Thyroid gland (tissue), 4 donors: ENCODE results near the gene ARMH1. TPM values are rescaled to one million over a fixed set of nuclear protein-coding genes. Genes with fewer than 3 reads are reported as not detected.

ENCODE experiments used
- DNase-seq, 2 donors: peaks; one replicate each; pipeline ENCODE4 v3.0.0-alpha.2; 2019
- H3K27ac ChIP-seq, 3 donors: fragments of 200-600 bp; sonication (generic); 1 replicate in 2 of 3; 2 replicates in 1 of 3; pipeline ENCODE4 v1.5.1; 2016 to 2019; ENCODE audit warnings: mild to moderate bottlenecking in 1 of 3, moderate library complexity in 1 of 3
- H3K27me3 ChIP-seq: fragments of 200-600 bp; sonication (generic); one replicate; pipeline ENCODE4 v1.5.1; 2019
- H3K36me3 ChIP-seq, 2 donors: fragments of 200-600 bp; sonication (generic); one replicate each; pipeline ENCODE4 v1.5.1; 2016 to 2019
- H3K4me1 ChIP-seq, 2 donors: fragments of 200-600 bp; sonication (generic); one replicate each; pipeline ENCODE4 v1.5.1; 2017 to 2019
- H3K4me3 ChIP-seq, 3 donors: fragments of 200-600 bp; sonication (generic); replicated peaks in 1 of 3; 1 replicate in 2 of 3; 2 replicates in 1 of 3; pipeline ENCODE4 v1.5.1; 2016; ENCODE audit warnings: mild to moderate bottlenecking in 1 of 3
- H3K9me3 ChIP-seq: fragments of 200-600 bp; sonication (generic); one replicate; pipeline ENCODE4 v1.5.1; 2017
- POLR2A ChIP-seq, 2 donors: fragments of 450-650 bp; IDR thresholded peaks; one replicate each; pipeline ENCODE4 v1.6.1; 2017; ENCODE audit warnings: antibody characterized with exemption in 2 of 2, mild to moderate bottlenecking in 2 of 2, moderate library complexity in 1 of 2
- WGBS, 2 donors: methylation state at CpG; one replicate each; pipeline ENCODE4 v1.1.5; 2017; 5-methylcytosine and 5-hydroxymethylcytosine counted together
- intact Hi-C: fragments of 100-400 bp; cut with DNase I; formaldehyde crosslinking; loops from one replicate; pipeline ENCODE4 v1.15.1; 2023
- total RNA-seq, 4 donors: library from RNA; depleted of rRNA; stranded (reverse); fragments of >200 nt; gene quantifications; one replicate each; pipeline ENCODE4 v1.2.3, GENCODE V29; 2016
- TF ChIP-seq, protein P1 (sequence below), 6 experiments: fragments of 200-600 bp in 3 of 6; fragments of 450-650 bp in 3 of 6; sonication (generic) in 3 of 6; IDR thresholded peaks; one replicate each; pipeline ENCODE4 v1.5.1; 2016 to 2019; ENCODE audit warnings: antibody characterized with exemption in 6 of 6, mild to moderate bottlenecking in 2 of 6, inconsistent platforms in 1 of 6, moderate library complexity in 1 of 6

ARMH1 gene
- total RNA-seq, 4 donors from 2014 or later, result 1.3 to 1.9 TPM; not detected in 2

DNA sequence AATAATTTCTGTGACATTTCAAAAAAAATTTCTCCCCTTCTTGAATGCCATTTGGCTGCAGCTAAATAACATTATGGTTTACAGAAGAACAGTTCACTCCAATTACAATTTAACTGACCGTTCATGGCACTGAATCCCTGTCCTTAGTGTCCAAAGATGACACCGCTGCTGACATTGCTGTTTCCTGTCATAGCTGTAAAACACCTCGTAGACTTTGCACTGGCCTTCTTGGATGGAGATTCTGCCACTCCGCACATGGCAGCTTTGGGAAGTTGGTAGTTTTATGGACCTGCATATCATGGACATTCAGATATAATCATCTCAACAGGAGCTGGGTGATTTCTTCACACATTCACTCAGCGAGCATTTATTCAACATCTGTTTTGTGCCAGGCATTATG is 5.0 kb downstream of the ARMH1 start:
- no peak for DNase-seq
- H3K4me3 ChIP-seq, result no peak overlapping the region
- intact Hi-C loops, result no loop called here
- no peak overlapping the region for H3K27ac ChIP-seq
- no peaks in the 10 kb centered on the region for H3K9me3 ChIP-seq
- no peak for TF ChIP-seq POLR2A (IDR thresholded peaks at IDR 0.05)
- TF ChIP-seq, protein P1, sequence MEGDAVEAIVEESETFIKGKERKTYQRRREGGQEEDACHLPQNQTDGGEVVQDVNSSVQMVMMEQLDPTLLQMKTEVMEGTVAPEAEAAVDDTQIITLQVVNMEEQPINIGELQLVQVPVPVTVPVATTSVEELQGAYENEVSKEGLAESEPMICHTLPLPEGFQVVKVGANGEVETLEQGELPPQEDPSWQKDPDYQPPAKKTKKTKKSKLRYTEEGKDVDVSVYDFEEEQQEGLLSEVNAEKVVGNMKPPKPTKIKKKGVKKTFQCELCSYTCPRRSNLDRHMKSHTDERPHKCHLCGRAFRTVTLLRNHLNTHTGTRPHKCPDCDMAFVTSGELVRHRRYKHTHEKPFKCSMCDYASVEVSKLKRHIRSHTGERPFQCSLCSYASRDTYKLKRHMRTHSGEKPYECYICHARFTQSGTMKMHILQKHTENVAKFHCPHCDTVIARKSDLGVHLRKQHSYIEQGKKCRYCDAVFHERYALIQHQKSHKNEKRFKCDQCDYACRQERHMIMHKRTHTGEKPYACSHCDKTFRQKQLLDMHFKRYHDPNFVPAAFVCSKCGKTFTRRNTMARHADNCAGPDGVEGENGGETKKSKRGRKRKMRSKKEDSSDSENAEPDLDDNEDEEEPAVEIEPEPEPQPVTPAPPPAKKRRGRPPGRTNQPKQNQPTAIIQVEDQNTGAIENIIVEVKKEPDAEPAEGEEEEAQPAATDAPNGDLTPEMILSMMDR (IDR thresholded peaks at IDR 0.05), result no peak
- H3K27me3 ChIP-seq, result no peaks in the 10 kb centered on the region
- H3K4me1 ChIP-seq, result peaks cover 9 to 15% of the 10 kb centered on the region in 2 donors
- H3K36me3 ChIP-seq, result no peaks in the 10 kb centered on the region
- 91 to 97% methylated on average over 5 of the region's 5 CpGs for WGBS, 2 donors

DNA sequence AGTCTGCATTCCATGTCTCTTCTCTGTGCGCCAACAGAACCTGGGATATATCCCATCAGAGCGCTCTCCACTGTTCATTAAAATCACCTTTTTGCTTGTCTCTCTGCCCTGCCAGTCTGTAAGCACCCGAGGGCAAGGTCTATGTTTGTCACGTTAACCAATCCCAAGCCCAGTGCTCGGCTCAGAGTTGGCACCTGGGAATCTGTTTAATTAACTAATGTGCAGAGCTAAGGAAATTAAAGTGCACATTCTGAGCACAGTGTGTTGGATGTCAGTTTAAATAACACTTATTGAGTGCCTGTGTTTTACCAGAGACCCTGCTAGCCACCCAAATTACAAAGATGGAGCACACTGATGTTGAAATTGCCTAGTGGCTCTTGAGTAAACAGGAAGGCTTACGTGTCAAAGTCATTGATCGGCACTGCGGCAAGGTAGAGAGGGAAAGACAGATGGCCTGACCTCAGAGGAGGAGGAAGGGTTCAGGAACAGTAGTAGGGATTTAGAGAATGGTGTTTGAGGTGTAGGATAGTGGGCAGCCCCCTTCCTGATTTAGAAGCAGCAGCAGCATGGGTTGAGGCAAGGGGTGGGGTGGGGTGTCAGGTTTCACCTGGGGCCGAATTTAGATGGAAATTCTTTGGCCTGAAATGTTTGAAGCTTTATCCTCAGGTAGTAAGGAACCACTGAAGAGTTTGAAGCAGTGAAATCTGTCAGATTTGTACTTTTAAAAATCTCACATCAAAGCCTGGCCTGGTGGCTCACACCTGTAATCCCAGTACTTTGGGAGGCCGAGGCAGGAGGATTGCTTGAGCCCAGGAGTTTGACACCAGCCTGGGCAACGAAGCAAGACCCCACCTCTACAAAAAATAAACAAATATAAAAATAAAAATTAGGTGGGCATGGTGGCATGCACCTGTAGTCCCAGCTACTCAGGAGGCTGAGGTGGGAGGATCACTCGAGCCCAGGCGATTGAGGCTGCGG is 7.7 kb downstream of the ARMH1 start:
- intact Hi-C loops, result no loop called here
- TF ChIP-seq, protein P1 (IDR thresholded peaks at IDR 0.05), result no peak
- TF ChIP-seq POLR2A (IDR thresholded peaks at IDR 0.05), result no peak
- WGBS, 2 donors, result 83 to 84% methylated on average over 14 of the region's 14 CpGs

DNA sequence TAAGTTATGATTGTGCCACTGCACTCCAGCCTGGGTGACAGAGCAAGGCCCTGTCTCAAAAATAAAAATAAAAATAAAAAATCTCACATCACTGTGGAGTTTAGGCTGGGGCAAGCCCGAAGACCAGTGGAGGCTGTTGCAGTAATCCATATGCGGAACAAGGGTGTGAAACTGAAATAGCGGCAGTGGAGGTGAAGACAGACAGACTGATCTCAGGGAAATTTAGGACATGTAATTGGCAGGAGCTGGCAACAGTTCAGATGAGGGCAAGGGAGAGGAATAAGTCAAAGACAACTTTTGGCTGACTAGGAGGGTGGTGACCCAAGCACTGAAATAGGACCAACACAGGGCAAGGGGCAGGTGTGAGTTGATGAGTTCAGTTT is 8.4 kb downstream of the ARMH1 start:
- Histone ChIP-seq H3K4me1 (no peaks in the 10 kb centered on the region), H3K27me3 (no peaks in the 10 kb centered on the region), H3K9me3 (no peaks in the 10 kb centered on the region), H3K27ac (no peak overlapping the region), H3K36me3 (no peaks in the 10 kb centered on the region), H3K4me3 (no peak overlapping the region)
- DNase-seq, result no peak
- intact Hi-C loops, result no loop called here
- no peak for TF ChIP-seq POLR2A (IDR thresholded peaks at IDR 0.05)
- TF ChIP-seq, protein P1 (IDR thresholded peaks at IDR 0.05), result no peak
- 99 to 100% methylated on average over 3 of the region's 3 CpGs for WGBS, 2 donors

More for the DNA sequence above, 7.7 kb downstream of the ARMH1 start:
- DNase-seq, result no peak
- no peaks in the 10 kb centered on the region for H3K27me3 ChIP-seq
- H3K36me3 ChIP-seq, result no peaks in the 10 kb centered on the region
- H3K9me3 ChIP-seq, result no peaks in the 10 kb centered on the region
- H3K4me1 ChIP-seq, result no peaks in the 10 kb centered on the region
- H3K4me3 ChIP-seq, result no peak overlapping the region
- no peak overlapping the region for H3K27ac ChIP-seq

DNA sequence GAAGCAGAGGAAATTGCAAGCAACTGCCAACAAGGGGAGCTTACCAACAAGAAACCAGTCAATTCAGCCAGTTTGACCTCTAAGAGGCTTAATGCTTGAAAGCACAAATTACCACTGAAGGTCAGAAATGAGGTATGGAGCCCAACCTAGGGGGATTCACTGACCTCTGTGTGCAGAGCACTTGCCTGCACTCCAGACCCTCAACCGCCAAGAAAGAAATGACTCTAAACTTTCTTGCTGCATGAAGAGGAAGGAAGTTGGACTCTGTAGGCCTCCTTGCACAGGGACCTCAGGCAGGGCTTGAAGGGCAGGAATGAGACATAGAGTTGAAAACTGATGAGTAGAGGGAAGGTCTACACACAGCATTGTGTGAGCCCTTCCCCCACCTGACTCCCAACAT is 10.0 kb downstream of the ARMH1 start:
- TF ChIP-seq, protein P1 (IDR thresholded peaks at IDR 0.05), result no peak
- TF ChIP-seq POLR2A (IDR thresholded peaks at IDR 0.05), result no peak
- H3K4me1 ChIP-seq, result no peaks in the 10 kb centered on the region
- H3K9me3 ChIP-seq, result no peaks in the 10 kb centered on the region

DNA sequence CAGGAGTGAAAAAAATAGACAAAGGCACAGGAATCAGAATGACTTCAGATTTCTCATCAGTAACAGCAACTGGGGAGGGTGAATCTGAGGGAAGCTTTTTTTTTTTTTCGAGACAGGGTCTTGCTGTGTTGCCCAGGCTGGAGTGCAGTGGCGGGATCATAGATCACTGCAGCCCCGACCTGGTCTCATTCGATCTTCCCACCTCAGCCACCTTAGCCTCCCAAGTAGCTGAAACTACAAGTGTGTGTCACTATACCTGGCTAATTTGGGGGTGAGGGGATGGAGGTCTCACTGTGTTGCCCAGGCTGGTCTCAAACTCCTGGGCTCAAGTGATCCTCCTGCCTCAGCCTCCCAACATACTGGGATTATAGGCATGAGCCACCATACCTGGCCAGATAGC is 10.7 kb downstream of the ARMH1 start:
- Histone ChIP-seq H3K27me3 (no peaks in the 10 kb centered on the region), H3K27ac (no peak overlapping the region), H3K4me1 (no peaks in the 10 kb centered on the region), H3K36me3 (no peaks in the 10 kb centered on the region), H3K4me3 (no peak overlapping the region), H3K9me3 (no peaks in the 10 kb centered on the region)
- TF ChIP-seq POLR2A (IDR thresholded peaks at IDR 0.05), result no peak
- TF ChIP-seq, protein P1 (IDR thresholded peaks at IDR 0.05), result no peak
- intact Hi-C loops, result no loop called here
- no peak for DNase-seq
- 93 to 94% methylated on average over 4 of the region's 4 CpGs for WGBS, 2 donors

More for the DNA sequence above, 10.0 kb downstream of the ARMH1 start:
- no peak overlapping the region for H3K27ac ChIP-seq
- H3K27me3 ChIP-seq, result no peaks in the 10 kb centered on the region
- 80 to 100% methylated on average over 1 of the region's 1 CpG for WGBS, 2 donors
- H3K36me3 ChIP-seq, result no peaks in the 10 kb centered on the region
- intact Hi-C loops, result no loop called here
- DNase-seq, result no peak
- H3K4me3 ChIP-seq, result no peak overlapping the region
